Right lobe of liver (tissue), 4 donors: Measurements from ENCODE around the gene C20orf204.

Experiments used
- CTCF ChIP-seq, 4 donors: fragments of 200-600 bp in 3 of 4; fragments of 450-650 bp in 1 of 4; IDR thresholded peaks; one replicate each; pipeline versions ENCODE4 v1.5.1 to v1.8.0; 2016 to 2022; ENCODE audit warnings: antibody characterized with exemption in 4 of 4, mild to moderate bottlenecking in 2 of 4
- POLR2A ChIP-seq: fragments of 450-650 bp; IDR thresholded peaks from one replicate; pipeline ENCODE4 v1.6.1; 2017; ENCODE audit warnings: antibody characterized with exemption, mild to moderate bottlenecking
- donor health status: DM: no; HTN: no; CAD: no.
- donor health status: DM: no; HTN: no; CAD: no.
- donor health status: DM: no; HTN: yes; CAD: no.

- no peak for TF ChIP-seq POLR2A
- no peak for TF ChIP-seq CTCF (IDR thresholded peaks at IDR 0.05)
These were observed 14.6 kb upstream of the C20orf204 start for GRCh38 chr20:64021124-64021975.
